Hematopoietic multipotent progenitor cell treated with erythropoietin and hydrocortisone succinate and interleukin-3 and kit ligand, for 15 days (in vitro differentiated cells): ENCODE data around the gene DDTL.

ENCODE experiments used
- DNase-seq: peaks from one replicate; pipeline ENCODE4 v3.0.0-alpha.2; 2015; ENCODE audit warnings: low spot score

DDTL gene

GRCh38 chr22:24006207-24006913 lies 39.7 kb downstream of the DDTL start:
- DNase-seq: no peak

GRCh38 chr22:24006914-24007214 lies 40.2 kb downstream of the DDTL start:
- DNase-seq: no peak

DNA sequence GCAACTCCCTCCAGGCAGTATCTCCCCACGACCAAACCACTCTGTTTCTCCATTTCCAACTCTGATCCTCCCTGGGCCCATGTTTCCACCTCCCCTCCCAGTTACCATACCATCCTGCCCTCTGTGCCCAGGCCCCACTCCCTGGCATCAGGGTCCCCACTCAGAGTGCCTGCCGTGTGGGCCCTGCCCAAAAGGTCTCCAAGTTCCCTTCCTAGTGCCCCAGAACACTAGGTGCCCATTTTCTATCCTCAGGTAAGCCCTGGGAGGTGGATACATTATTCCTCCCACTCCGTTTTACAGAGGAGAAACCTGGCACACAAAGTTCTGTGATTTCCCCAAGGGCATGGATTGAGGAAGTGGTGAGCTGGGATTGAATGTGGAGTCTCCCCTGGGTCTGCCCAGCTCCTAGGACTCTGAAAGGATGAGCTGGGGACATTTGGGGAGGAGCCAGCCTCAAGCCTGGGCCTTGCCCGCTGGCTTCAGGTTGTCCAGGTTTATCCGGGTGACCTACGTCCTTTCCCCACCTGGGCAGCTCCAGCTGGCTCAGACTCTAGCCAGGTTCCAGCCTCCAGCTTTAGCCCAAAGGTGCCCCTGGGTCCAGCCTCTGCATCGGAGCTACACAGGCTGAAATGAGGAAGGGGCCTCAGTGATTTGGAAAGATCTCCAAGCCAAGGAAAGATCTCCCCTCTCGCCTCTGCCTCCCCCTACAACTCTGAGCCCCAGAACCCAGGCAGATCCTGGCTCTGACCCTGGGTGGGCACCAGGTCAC lies 40.7 kb downstream of the DDTL start:
- DNase-seq: no peak

GRCh38 chr22:24008022-24008283 lies 41.3 kb downstream of the DDTL start:
- DNase-seq: no peak

GRCh38 chr22:24008381-24009226 lies 41.9 kb downstream of the DDTL start:
- no peak for DNase-seq

DNA sequence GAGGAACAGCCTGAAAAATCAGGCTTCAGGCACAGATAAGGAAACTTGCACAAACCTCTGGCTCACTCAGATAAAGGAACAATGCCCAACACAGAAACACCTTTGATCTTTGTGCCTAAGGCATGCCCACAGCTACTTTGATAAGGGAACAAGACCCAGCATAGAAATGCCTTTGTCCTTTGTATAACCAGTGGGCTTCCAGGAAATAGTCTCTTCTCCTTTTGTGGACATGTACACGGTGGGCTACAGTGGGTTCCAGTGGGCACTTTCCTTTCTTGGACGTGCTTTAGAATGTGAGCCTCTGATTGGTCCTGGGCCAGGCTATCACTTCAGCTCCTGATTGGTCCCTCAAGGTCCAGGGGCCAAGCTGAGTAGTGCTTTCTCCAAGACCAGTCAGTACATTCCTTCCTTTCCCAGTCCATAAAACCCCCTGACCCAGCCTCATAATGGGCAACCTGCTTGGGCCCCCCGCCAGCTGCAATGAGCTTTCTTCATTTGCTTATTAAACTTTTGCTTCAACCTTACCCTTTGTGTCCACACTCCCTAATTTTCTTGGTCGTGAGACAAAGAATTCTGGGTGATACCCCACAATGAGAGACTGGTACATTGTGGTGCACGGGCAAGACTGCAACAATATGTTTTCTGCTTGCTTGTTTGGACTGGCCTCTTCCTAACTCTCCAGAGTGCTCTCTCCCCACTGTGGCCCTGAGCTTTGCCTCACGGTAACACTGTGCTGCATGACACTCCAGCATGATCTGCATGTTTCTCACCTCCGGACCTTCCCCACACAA lies 42.7 kb downstream of the DDTL start:
- no peak for DNase-seq

DNA sequence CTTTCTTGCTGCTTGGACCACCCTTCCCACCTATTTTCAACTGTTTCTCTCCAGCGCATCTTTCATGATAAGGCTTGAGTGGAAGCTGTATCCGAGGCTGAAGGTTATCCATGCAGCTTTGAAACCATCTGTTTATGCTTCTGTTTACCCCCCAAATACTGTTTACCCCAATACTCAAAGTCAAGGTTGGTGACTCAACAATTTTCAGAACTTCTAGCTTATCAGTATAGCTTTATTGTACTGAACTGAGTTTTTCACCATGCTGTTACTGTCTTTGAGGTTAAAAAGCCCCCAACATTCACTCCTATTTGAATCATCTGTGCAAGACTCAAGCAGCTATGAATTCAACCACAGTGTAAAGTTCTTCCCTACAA lies 43.3 kb downstream of the DDTL start:
- no peak for DNase-seq

DNA sequence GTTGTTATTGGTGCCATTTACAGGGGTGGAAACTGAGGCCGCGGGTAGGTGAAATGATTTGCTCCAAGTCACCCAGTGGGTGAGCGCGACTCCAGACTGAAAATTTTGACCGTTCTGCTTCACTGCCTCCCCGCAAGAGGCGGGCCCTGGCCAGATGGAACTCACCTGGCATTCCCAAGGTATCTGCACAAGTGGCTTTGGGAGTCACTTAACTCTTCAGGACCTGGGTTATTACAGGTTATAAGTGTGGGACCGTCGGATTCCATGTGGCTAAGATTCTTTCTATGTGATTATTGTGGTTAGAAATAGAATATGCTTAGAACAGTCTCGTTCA lies 45.0 kb downstream of the DDTL start:
- no peak for DNase-seq

DNA sequence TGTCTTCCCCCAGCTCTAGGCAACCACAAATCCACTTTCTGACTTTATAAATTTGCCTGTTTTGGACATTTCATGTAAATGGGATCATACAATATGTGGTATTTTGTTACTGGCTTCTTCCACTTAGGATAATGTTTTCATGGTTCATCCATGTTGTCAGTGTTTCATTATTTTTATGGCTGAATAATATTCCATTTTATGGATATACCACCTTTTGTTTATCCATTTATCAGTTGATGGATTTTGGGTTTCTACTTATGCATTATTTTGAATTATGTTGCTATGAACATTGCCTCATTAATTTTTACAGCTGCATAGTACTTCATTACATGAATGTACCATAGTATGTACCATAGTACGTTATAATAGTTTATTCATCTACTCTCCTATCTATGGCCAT lies 49.5 kb downstream of the DDTL start:
- no peak for DNase-seq

DNA sequence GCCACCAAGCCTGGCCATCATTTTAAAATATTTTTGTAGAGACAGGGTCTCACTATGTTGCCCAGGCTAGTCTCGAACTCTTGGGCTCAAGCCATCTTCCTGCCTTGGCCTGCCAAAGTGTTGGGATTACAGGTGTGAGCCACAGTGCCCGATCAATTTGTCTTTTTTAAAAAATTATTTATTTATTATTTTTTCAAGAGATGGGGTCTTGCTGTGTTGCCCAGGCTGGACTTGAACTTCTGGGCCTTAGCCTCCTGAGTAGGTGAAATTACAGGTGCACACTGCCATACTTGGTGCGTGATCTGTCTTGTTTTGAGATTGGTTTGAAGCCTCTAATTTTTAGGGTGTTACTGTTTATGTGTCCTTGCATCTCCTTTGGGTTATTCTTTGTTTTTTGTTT lies 54.6 kb downstream of the DDTL start:
- no peak for DNase-seq
